NCI-H748 (cell line): Measurements from ENCODE around the gene PPP1R13B.

Experiments
- DNase-seq: peaks from one replicate; lab custom pipeline; 2025; ENCODE audit not compliant: unreplicated experiment; lab: John Stamatoyannopoulos, UW

PPP1R13B gene

GRCh38 chr14:103881268-103882201 is 34.2 kb upstream of the PPP1R13B start:
- no peak for DNase-seq

GRCh38 chr14:103880348-103881267 is 33.2 kb upstream of the PPP1R13B start:
- DNase-seq, result no peak

- no peak for DNase-seq
These were observed 32.4 kb upstream of the PPP1R13B start for GRCh38 chr14:103879570-103880347.

DNA sequence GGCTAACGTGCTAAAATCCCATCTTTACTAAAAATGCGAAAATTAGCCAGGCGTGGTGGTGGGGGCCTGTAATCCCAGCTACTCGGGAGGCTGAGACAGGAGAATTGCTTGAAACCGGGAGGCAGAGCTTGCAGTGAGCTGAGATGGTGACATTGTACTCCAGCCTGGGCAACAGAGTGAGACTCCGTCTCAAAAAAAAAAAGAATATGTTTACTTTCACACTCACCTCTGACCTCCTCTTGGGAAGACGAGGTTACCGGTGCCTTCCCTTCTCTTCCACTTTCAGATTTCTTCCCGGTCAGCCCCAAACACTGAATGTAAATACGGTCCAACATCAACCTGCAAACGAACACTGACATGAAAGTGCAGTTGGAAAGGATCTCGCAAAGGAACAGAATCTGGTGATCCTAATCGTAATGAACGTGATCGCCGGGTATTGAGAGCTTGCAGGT is 31.8 kb upstream of the PPP1R13B start:
- no peak for DNase-seq

DNA sequence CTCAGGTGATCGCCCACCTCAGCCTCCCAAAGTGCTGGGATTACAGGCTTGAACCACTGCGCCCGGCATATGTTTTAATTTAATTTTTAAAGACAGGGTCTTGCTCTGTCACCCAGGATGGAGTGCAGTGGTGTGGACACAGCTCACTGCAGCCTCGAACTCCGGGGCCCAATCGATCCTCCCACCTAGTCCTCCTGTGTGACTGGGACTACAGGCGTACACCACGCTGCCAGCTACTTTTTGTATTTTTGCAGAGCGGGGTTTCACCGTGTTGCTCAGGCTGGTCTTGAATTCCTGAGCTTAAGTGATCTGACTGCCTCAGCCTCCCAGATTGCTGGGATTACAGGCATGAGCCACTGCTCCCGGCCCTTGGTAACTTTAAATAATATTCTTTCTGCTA is 30.8 kb upstream of the PPP1R13B start:
- DNase-seq, result no peak

- no peak for DNase-seq
These were observed 27.6 kb upstream of the PPP1R13B start for GRCh38 chr14:103875010-103875409.

DNA sequence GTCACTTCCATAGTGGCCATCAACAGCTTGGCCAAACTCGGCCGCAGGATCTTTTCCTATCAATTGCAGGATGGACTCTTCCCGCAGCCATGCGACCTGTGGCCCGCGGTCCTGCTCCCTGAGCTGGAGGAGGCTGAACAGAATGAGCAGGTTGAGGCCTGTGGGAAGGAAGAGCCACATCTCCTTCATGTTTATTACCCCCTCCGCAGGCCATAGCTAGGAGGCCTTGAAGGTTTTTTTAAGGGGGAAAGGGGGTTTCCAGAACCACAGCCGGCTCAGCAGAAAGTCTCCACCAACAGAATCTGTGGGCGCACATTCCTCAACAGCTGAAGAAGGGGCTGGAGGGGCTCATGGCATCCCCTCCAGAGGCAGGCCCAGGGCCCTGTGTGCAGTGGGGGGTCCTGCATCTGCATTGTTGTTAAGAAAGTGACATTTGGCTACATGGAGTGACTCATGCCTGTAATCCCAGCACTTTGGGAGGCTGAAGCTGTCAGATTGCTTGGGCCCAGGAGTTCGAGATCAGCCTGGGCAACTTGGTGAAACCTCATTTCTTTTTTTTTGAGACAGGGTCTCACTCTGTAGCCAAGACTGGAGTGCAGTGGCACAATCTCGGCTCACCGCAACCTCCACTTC is 25.2 kb upstream of the PPP1R13B start:
- DNase-seq, result no peak

DNA sequence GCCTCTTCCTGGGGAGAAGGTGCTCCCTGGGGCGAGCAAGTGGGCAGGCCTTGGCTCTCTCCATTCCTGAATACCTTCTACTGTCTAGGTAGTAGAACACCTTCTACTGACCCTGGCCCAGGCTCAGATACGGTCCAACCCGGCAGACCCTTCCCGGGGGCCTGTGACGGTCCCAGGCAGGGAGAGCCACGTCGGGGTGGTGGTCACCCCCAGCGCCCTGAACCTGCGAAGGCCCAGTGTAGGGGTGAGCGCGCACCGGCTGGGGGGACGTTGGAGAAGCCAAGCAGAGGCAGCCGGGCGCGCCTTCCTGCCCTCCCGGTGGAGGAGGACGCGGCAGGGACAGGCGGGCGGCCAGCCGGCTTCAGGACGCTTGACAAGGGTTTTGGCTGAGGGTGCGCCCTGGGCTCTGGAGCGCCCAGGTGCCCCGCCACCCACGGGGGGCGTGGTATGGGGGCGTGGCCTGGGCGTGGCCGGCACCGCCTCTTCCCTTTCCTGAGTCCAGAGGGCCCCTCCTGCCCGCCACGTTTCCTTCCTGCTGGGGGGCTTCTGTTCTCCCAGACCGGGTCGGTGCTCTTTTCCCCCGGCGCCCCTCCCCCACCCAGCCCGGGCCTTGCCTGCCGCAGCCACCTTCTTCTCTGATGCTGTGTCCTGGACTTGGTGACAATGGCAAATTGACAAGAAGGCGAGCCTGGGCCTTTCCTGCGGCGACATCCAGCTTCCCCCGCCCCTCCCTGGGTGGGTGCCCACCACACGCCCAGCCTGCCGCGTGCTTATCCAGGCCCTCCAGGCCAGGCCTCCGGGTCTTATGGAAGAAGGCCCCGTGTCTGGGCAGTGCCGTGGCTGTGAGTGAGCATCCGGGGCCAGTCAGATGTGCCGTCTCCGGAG is 24.5 kb upstream of the PPP1R13B start:
- DNase-seq, result no peak

DNA sequence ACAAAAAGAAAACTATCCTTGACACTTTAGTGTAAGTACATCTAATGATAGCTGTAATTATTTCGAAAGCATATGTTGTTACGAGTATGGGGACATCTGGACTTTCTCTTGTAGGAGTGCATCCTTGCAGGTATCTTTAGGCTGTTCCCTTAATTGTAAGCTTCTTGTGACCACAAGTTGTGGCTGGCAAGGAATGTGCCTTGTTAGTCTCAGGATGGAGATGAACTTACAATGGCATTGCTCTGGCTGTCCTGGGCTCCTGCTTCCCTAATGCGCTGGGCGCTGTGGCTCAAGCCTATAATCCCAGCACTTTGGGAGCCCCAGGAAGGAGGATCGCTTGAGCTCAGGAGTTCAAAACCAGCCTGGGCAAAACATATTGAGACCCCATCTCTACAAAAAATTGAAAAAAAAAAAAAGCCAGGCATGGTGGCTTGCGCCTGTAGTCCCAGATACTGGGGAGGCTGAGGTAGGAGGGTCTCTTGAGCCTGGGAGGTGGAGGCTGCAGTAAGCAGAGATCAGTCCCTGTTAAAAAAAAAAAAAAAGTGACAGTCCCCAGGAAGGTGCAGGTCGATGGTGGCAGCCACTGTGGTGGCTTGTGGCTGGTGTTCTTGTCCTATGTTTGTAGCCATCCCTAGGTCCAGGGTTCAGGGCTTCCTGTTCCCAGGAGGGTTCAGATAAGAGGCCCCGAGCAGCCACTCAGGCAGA is 23.7 kb upstream of the PPP1R13B start:
- DNase-seq, result no peak

DNA sequence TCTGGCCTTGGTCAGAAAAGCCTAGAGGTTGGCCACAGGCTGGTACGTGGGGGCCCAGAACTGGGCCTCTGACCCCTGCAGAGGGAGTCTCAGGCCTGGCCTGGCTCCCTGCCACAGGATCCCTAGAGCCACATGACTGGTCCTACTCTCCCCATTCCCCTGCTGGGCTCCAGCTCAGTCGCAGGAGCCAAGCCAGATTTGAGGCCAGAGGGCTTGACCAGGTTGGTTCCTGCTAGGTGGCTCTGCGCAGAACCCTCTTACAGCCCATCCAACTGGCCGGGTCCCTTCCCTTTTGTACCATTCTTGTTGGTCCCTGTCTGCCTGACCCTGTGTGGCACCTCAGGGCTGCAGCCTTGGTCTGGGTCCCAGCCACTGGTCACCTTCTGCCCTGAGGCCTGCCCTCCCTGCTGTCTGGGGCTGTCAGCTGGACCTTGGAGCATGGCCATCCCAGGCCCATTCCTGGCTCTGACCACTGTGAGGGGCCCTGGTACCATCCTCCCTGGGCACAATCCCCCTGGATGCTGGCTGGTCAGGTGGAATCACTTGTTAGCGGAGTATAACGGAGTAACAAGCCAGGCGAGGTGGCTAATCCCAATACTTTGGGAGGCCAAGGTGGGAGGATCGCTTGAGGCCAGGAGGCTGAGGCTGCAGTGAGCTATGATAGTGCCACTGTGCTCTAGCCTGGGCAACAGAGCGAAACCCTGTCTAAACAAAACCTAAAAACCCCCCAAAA is 22.9 kb upstream of the PPP1R13B start:
- DNase-seq, result no peak

GRCh38 chr14:103869406-103870143 is 22.2 kb upstream of the PPP1R13B start:
- no peak for DNase-seq

- no peak for DNase-seq
These were observed 21.0 kb upstream of the PPP1R13B start for GRCh38 chr14:103868242-103868897.

GRCh38 chr14:103867523-103867953 is 20.2 kb upstream of the PPP1R13B start:
- no peak for DNase-seq

DNA sequence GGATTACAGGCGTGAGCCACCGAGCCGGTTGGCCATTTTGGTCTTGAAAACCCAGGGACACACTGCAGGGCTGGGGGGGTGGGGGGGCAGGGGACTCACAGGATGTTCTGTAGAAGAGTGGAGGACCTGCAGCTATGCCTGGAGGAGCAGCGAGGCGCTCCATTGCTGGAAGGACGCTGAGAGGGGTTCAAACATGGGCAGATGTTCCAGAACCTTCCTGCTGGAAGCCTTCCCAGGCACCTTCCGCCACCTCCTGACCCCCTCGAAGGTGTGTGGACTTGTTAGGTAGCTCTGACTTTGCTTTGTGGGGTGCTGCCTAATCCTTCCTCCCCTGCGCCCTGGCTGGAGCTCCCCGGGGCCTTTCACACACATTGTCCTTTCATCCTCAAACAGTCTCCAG is 19.6 kb upstream of the PPP1R13B start:
- DNase-seq, result no peak

- no peak for DNase-seq
These were observed 15.9 kb upstream of the PPP1R13B start for GRCh38 chr14:103863245-103863644.

- no peak for DNase-seq
These were observed 15.0 kb upstream of the PPP1R13B start for GRCh38 chr14:103862393-103862782.
